ENCODE measurements around the gene LITAF.

DNA sequence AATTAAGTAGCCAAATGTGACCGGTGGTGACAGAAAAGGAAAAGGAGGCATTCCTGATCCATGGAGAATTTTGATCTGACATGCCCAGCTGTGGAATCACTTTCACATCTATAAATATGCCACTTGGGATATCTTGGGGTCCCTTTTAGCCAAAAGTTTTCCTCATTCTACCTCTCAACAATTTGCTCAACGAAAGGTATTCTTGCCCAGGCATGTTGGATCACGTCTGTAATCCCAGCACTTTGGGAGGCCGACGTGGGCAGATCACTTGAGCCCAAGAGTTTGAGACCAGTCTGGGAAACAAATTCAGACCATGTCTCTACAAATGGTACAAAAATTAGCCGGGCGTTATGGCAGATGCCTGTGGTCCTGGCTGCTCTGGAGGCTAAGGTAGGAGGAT is 24.3 kb downstream of the LITAF start:
- no peak for TF ChIP-seq BHLHE40 (IDR thresholded peaks at IDR 0.05; ENCODE audit: low read depth, low read length)
- TF ChIP-seq POLR2A (IDR thresholded peaks at IDR 0.05; ENCODE audit: low read depth, low read length), result no peak
- TF ChIP-seq, protein P1, sequence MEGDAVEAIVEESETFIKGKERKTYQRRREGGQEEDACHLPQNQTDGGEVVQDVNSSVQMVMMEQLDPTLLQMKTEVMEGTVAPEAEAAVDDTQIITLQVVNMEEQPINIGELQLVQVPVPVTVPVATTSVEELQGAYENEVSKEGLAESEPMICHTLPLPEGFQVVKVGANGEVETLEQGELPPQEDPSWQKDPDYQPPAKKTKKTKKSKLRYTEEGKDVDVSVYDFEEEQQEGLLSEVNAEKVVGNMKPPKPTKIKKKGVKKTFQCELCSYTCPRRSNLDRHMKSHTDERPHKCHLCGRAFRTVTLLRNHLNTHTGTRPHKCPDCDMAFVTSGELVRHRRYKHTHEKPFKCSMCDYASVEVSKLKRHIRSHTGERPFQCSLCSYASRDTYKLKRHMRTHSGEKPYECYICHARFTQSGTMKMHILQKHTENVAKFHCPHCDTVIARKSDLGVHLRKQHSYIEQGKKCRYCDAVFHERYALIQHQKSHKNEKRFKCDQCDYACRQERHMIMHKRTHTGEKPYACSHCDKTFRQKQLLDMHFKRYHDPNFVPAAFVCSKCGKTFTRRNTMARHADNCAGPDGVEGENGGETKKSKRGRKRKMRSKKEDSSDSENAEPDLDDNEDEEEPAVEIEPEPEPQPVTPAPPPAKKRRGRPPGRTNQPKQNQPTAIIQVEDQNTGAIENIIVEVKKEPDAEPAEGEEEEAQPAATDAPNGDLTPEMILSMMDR (conservative IDR thresholded peaks at IDR 0.05; ENCODE audit: low read depth, low read length), result no peak
- TF ChIP-seq MAFK (IDR thresholded peaks at IDR 0.05; ENCODE audit: low read depth, low read length), result no peak
- no peak for TF ChIP-seq RAD21 (IDR thresholded peaks at IDR 0.05; ENCODE audit: low read length)
- no peak for TF ChIP-seq SMC3 (IDR thresholded peaks at IDR 0.05; ENCODE audit: low read depth, low read length)
